Measurements from ENCODE around the gene GLRA2.

GLRA2 gene
- 0 reads per million in 3 donors for total RNA-seq

DNA sequence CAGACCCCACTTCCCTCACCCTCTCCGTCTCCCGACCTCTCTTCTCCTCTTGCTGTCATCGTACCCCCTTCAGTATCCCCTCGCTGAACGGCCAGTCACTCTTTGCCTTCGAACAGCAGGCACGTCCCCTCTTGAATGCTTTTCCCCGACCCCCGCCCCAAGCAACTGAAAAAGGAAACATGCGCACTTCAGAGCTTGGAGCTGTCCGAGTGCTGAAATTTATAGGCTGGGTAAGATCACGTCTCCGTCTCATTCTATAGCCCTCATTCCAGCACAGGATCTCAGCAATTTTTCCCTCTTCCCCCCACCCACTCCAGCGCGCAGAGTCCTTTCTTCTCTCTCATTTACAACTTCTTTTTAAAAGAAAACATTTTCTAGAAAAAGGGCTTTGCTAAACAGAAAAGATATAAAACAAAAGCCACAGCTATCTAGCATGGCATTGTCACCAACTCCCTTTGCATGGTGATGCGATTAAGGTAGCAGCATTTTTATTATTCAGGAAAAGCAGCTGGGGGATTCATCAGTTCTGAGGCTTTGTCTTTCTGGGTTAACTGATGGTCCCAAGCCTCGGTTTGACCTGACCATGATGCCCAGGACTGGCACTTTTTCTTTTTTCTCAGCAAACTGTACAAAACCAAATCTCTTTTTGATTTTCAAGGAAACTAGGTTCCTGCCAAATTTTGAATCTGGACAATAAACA lies at the start of gene GLRA2:
Gene GLRA2, plus strand, starts transcription at position 247 of the 700 bp plus-strand sequence. CDS start 522 bp downstream, outside the sequence.
- Histone ChIP-seq H3K9me3 (ENCODE audit: control insufficient read depth, low read length) (no peaks in the 10 kb centered on the region), H3K4me1 (ENCODE audit: control insufficient read depth, insufficient read depth, low read length, poor library complexity, severe bottlenecking) (no peaks in the 10 kb centered on the region), H3K4me3 (ENCODE audit: insufficient read depth, low read depth, low read length, poor library complexity, severe bottlenecking) (no peak within 1 kb of the TSS), H3K27me3 (replicated peaks; ENCODE audit: control insufficient read depth, insufficient read depth, low read length, poor library complexity, severe bottlenecking) (no peaks in the 10 kb centered on the region), H3K36me3 (ENCODE audit: control insufficient read depth, insufficient read depth, low read length) (no peaks in the 10 kb centered on the region), H3K27ac (ENCODE audit: insufficient read depth, low read length, poor library complexity, severe bottlenecking) (no peak within 1 kb of the TSS)
- no peak for DNase-seq

DNA sequence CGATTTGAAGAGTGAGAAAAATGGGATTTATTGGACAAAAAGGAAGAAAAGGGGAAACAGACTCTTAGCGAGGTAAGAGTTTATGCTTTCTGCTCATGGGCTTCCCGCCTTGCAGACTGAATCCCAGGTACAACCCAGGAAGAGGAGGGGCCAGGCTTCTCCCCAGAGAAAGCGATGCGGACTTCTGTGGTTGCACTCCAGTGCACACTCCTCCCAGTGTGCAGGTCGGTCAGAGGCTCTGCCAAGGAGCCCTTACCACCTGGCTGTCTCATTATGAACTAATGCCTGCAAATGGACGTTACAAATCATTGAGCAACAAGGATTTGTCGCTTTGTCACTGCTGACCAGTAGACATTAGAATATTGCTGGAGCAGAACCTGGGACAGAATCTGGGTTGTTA lies 39.9 kb upstream of the GLRA2 start:
- Histone ChIP-seq H3K4me1 (ENCODE audit: control insufficient read depth, insufficient read depth, low read length, poor library complexity, severe bottlenecking) (no peaks in the 10 kb centered on the region), H3K27me3 (replicated peaks; ENCODE audit: control insufficient read depth, insufficient read depth, low read length, poor library complexity, severe bottlenecking) (no peaks in the 10 kb centered on the region), H3K4me3 (ENCODE audit: insufficient read depth, low read depth, low read length, poor library complexity, severe bottlenecking) (no peak overlapping the region), H3K9me3 (ENCODE audit: control insufficient read depth, low read length) (no peaks in the 10 kb centered on the region), H3K36me3 (ENCODE audit: control insufficient read depth, insufficient read depth, low read length) (no peaks in the 10 kb centered on the region), H3K27ac (ENCODE audit: insufficient read depth, low read length, poor library complexity, severe bottlenecking) (no peak overlapping the region)
- DNase-seq = no peak

DNA sequence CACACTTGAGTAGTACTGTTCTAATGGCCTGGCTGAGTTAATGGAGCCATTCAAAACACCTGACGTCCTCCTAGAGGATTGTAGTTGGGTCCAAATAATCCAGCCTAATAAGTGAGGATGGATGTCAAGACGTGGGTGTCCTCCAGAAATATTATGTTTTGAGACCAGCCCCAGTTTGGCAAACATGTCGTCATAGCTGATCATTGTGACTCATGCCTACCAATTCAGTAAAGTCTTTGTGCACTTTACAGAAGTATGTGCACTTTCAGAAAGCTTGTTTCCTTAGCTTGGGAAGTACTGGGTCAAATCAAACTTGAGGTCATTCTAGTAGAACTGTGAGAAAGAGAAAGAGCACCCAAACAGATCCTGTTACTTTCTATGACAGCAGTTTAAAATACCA lies 37.6 kb upstream of the GLRA2 start:
- Histone ChIP-seq H3K9me3 (ENCODE audit: control insufficient read depth, low read length) (no peaks in the 10 kb centered on the region), H3K4me3 (ENCODE audit: insufficient read depth, low read depth, low read length, poor library complexity, severe bottlenecking) (no peak overlapping the region), H3K36me3 (ENCODE audit: control insufficient read depth, insufficient read depth, low read length) (no peaks in the 10 kb centered on the region), H3K4me1 (ENCODE audit: control insufficient read depth, insufficient read depth, low read length, poor library complexity, severe bottlenecking) (no peaks in the 10 kb centered on the region), H3K27me3 (replicated peaks; ENCODE audit: control insufficient read depth, insufficient read depth, low read length, poor library complexity, severe bottlenecking) (no peaks in the 10 kb centered on the region), H3K27ac (ENCODE audit: insufficient read depth, low read length, poor library complexity, severe bottlenecking) (no peak overlapping the region)
- DNase-seq = no peak

DNA sequence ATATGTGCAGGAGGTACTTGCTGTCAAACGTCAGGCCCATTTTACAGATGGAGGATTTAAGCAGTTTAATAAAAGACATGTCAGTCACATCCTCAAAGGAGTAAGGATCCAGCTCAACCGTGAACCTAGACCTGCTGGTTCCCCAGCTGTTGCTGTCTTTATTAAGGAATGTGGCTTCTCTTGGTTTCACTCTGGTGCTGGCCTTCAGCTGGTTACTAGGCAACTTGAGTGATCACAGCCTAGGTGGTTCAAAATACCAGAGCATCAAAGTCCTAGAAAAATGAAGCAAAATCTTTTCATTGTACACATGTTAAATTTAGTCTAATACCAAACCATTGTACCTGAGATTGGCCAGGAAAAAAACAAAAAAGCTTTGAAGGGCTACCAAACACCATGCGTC lies 32.7 kb upstream of the GLRA2 start:
- H3K4me3 ChIP-seq (ENCODE audit: insufficient read depth, low read depth, low read length, poor library complexity, severe bottlenecking) = peak overlapping the region; percentile 43
- DNase-seq = no peak

DNA sequence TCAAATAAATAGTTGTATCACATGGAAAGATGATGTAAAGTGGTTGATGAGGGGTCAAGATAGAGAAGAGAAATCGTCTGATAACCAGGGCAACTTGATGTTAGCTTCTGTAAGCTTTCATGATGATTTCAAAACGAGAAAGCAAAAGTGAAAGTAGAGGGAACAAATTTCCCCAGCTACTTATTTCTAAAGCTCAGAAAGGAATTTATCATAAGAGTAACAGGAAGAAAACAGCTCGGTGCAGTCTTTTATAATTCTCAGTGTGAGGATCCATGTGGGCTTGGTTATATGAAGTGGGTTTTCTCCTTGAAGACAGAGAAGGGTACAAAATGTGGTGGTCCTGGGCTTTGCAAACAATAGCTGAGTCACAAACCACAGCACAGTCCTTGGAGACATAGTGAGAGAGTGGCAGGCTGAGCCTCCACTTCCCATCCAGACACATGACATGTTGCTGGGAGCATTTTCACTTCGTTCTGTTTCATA lies 32.1 kb upstream of the GLRA2 start:
- H3K36me3 ChIP-seq (ENCODE audit: control insufficient read depth, insufficient read depth, low read length) = no peaks in the 10 kb centered on the region
- peak overlapping the region; percentile 22 for H3K27ac ChIP-seq (ENCODE audit: insufficient read depth, low read length, poor library complexity, severe bottlenecking)
- no peaks in the 10 kb centered on the region for H3K9me3 ChIP-seq (ENCODE audit: control insufficient read depth, low read length)
- DNase-seq = no peak
- no peaks in the 10 kb centered on the region for H3K27me3 ChIP-seq (replicated peaks; ENCODE audit: control insufficient read depth, insufficient read depth, low read length, poor library complexity, severe bottlenecking)
- H3K4me3 ChIP-seq (ENCODE audit: insufficient read depth, low read depth, low read length, poor library complexity, severe bottlenecking) = peak overlapping the region; percentile 43
- H3K4me1 ChIP-seq (ENCODE audit: control insufficient read depth, insufficient read depth, low read length, poor library complexity, severe bottlenecking) = no peaks in the 10 kb centered on the region

More for the DNA sequence above, 32.7 kb upstream of the GLRA2 start:
- Histone ChIP-seq H3K36me3 (ENCODE audit: control insufficient read depth, insufficient read depth, low read length) (no peaks in the 10 kb centered on the region), H3K27ac (ENCODE audit: insufficient read depth, low read length, poor library complexity, severe bottlenecking) (no peak overlapping the region), H3K9me3 (ENCODE audit: control insufficient read depth, low read length) (no peaks in the 10 kb centered on the region), H3K27me3 (replicated peaks; ENCODE audit: control insufficient read depth, insufficient read depth, low read length, poor library complexity, severe bottlenecking) (no peaks in the 10 kb centered on the region), H3K4me1 (ENCODE audit: control insufficient read depth, insufficient read depth, low read length, poor library complexity, severe bottlenecking) (no peaks in the 10 kb centered on the region)

DNA sequence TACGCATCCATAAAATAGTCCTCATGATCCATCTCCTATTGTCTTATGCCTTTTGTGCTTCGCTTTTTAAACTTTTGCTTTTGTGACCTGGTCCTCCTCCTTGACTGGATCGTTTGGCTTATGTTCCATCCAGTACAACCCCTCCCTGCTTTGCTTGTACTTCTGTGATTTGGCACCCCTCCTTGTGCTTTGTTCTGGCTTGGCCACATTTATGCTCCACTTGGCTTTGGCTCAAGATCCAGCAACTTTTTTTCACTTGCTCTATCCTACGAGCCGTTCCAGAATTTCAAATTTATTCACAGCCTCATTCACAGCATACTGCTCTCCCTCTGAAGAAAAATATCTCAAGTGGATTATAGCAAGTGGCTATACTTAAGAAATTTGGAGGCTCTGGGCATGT lies 28.0 kb upstream of the GLRA2 start:
- Histone ChIP-seq H3K36me3 (ENCODE audit: control insufficient read depth, insufficient read depth, low read length) (no peaks in the 10 kb centered on the region), H3K27me3 (replicated peaks; ENCODE audit: control insufficient read depth, insufficient read depth, low read length, poor library complexity, severe bottlenecking) (no peaks in the 10 kb centered on the region), H3K4me3 (ENCODE audit: insufficient read depth, low read depth, low read length, poor library complexity, severe bottlenecking) (no peak overlapping the region)

DNA sequence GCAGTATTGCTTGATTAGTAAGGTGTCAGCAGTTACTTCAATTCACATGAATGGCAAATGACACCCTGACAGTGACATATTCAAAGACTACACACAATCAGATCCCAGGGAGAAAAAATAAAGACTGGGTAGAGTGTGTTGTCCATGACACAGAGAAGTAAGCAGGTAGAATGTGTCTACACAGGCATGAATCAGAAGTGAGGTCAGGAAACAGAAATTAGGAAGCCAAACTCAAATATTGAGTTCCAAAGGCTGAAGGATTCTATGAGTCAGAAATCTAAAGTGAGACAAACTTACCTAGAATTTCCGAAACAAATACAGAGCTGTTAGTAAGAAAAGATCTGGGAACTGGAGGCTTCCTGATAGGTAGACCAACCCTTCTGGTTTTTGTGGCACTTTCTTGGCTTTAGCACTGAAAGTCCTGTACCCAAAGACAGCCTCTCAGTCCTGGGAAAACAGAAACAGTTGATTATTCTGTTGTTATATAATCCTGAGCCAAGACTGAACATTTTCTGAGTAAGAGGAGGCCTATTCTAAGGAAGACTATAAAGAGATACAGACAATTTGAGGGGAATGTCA lies 24.3 kb upstream of the GLRA2 start:
- Histone ChIP-seq H3K36me3 (ENCODE audit: control insufficient read depth, insufficient read depth, low read length) (no peaks in the 10 kb centered on the region), H3K9me3 (ENCODE audit: control insufficient read depth, low read length) (no peaks in the 10 kb centered on the region), H3K4me1 (ENCODE audit: control insufficient read depth, insufficient read depth, low read length, poor library complexity, severe bottlenecking) (no peaks in the 10 kb centered on the region), H3K4me3 (ENCODE audit: insufficient read depth, low read depth, low read length, poor library complexity, severe bottlenecking) (no peak overlapping the region), H3K27me3 (replicated peaks; ENCODE audit: control insufficient read depth, insufficient read depth, low read length, poor library complexity, severe bottlenecking) (no peaks in the 10 kb centered on the region), H3K27ac (ENCODE audit: insufficient read depth, low read length, poor library complexity, severe bottlenecking) (no peak overlapping the region)
- no peak for DNase-seq

More for the DNA sequence above, 28.0 kb upstream of the GLRA2 start:
- no peak for DNase-seq
- Histone ChIP-seq H3K4me1 (ENCODE audit: control insufficient read depth, insufficient read depth, low read length, poor library complexity, severe bottlenecking) (no peaks in the 10 kb centered on the region), H3K9me3 (ENCODE audit: control insufficient read depth, low read length) (no peaks in the 10 kb centered on the region), H3K27ac (ENCODE audit: insufficient read depth, low read length, poor library complexity, severe bottlenecking) (no peak overlapping the region)

DNA sequence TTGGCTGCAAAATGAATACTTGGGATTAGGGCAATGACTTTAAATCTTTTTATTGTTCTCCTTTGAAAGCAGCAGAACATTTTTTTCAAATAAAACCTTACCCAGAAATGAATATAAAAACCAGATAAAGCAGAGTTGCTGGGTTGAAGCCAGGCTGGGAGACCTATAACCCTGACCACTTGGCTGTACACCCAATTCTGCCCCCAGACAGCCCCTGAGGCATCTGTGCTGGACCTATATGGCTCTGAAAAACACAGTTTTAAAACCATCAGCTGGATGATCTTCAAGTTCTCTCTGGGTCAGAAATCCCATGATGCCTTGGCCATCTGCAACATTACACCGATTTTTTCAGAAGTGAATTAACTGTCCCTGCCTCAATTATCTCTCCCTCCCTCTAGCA lies 23.7 kb upstream of the GLRA2 start:
- H3K27me3 ChIP-seq (replicated peaks; ENCODE audit: control insufficient read depth, insufficient read depth, low read length, poor library complexity, severe bottlenecking) = no peaks in the 10 kb centered on the region
- no peaks in the 10 kb centered on the region for H3K4me1 ChIP-seq (ENCODE audit: control insufficient read depth, insufficient read depth, low read length, poor library complexity, severe bottlenecking)
- DNase-seq = no peak
- no peak overlapping the region for H3K27ac ChIP-seq (ENCODE audit: insufficient read depth, low read length, poor library complexity, severe bottlenecking)
- no peak overlapping the region for H3K4me3 ChIP-seq (ENCODE audit: insufficient read depth, low read depth, low read length, poor library complexity, severe bottlenecking)
- H3K36me3 ChIP-seq (ENCODE audit: control insufficient read depth, insufficient read depth, low read length) = no peaks in the 10 kb centered on the region
- no peaks in the 10 kb centered on the region for H3K9me3 ChIP-seq (ENCODE audit: control insufficient read depth, low read length)

DNA sequence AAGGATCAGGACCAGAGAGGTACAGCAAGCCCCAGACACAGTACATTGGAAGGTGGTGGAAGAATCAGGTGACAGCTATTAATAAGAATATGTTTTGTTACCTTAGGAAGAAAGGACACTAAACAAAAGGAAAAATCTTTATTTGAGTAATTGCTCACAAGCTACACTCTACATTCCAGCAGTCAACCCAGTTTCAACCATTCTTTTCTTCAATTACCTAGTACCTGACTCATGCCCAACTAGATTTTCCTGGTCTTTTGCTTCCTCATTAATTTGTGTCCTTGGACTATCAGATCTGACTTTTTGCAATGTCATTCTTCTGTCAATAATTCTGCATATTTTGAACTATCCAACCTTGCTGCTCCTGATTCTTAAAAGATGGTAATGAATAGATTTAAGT lies 22.5 kb upstream of the GLRA2 start:
- Histone ChIP-seq H3K4me1 (ENCODE audit: control insufficient read depth, insufficient read depth, low read length, poor library complexity, severe bottlenecking) (no peaks in the 10 kb centered on the region), H3K27ac (ENCODE audit: insufficient read depth, low read length, poor library complexity, severe bottlenecking) (no peak overlapping the region), H3K9me3 (ENCODE audit: control insufficient read depth, low read length) (no peaks in the 10 kb centered on the region), H3K36me3 (ENCODE audit: control insufficient read depth, insufficient read depth, low read length) (no peaks in the 10 kb centered on the region), H3K4me3 (ENCODE audit: insufficient read depth, low read depth, low read length, poor library complexity, severe bottlenecking) (no peak overlapping the region), H3K27me3 (replicated peaks; ENCODE audit: control insufficient read depth, insufficient read depth, low read length, poor library complexity, severe bottlenecking) (no peaks in the 10 kb centered on the region)
- DNase-seq = no peak

DNA sequence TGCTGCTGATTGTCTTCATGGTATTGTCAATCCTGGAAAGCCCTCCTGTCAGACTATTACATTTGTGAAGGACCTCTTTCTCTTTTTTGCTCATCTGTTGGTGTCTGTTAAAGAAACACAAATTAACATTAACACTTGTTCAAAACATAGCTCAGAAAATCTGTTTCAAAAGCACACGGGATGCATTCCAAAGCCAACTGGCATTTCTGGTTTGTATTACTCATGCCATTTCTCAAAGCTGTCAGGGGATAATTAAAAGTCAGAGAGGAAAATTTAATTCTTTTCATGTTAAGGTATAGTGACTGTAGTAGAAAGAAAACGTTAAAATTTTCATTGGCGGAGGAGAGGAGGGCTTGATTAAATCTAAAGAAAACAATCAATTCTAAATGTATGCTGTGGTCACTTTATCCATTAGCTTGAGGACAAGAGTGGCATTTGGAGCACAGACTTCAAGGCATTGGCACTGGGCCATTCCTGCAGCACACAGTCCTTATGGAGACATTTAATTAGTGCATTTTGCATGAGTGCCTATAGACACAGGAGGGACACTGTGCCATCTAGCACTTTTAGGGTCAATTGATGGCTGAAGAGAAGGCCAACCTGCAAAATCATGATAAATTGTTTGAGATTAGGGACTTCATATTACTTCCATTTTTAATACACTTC lies 21.2 kb upstream of the GLRA2 start:
- no peak for DNase-seq

More for the DNA sequence above, 21.2 kb upstream of the GLRA2 start:
- Histone ChIP-seq H3K36me3 (ENCODE audit: control insufficient read depth, insufficient read depth, low read length) (no peaks in the 10 kb centered on the region), H3K4me1 (ENCODE audit: control insufficient read depth, insufficient read depth, low read length, poor library complexity, severe bottlenecking) (no peaks in the 10 kb centered on the region), H3K27ac (ENCODE audit: insufficient read depth, low read length, poor library complexity, severe bottlenecking) (no peak overlapping the region), H3K27me3 (replicated peaks; ENCODE audit: control insufficient read depth, insufficient read depth, low read length, poor library complexity, severe bottlenecking) (no peaks in the 10 kb centered on the region), H3K4me3 (ENCODE audit: insufficient read depth, low read depth, low read length, poor library complexity, severe bottlenecking) (no peak overlapping the region), H3K9me3 (ENCODE audit: control insufficient read depth, low read length) (no peaks in the 10 kb centered on the region)
